GM12878 (cell line): ENCODE results near the gene PCDHGA1. TPM values are rescaled to one million over a fixed set of nuclear protein-coding genes. Genes with fewer than 3 reads are reported as not detected.

Experiments used
- ATF3 ChIP-seq: IDR thresholded peaks from 2 replicates; pipeline ENCODE4 v1.6.1; 2011; ENCODE audit warnings: low read depth, mild to moderate bottlenecking, low read length, moderate library complexity, borderline replicate concordance; ENCODE audit errors: extremely low read depth
- BACH1 ChIP-seq: fragments of 450-650 bp; IDR thresholded peaks from 2 replicates; pipeline ENCODE4 v1.6.1; 2017; ENCODE audit warnings: mild to moderate bottlenecking, borderline replicate concordance
- CEBPB ChIP-seq, 2 experiments: fragments of 150-350 bp in 1 of 2; IDR thresholded peaks; 2 replicates each; pipeline ENCODE4 v1.6.1; 2012 to 2014; ENCODE audit warnings: low read depth in 2 of 2, low read length in 2 of 2, borderline replicate concordance in 1 of 2, inconsistent platforms in 1 of 2
- CREB1 ChIP-seq: IDR thresholded peaks from 2 replicates; pipeline ENCODE4 v1.6.1; 2012; ENCODE audit warnings: low read depth, mild to moderate bottlenecking, inconsistent platforms
- CTCF ChIP-seq, 3 experiments: IDR thresholded peaks in 2 of 3; conservative IDR thresholded peaks in 1 of 3; 2 replicates each; pipeline ENCODE4 v1.5.1; 2011; ENCODE audit warnings: low read depth in 3 of 3, low read length in 3 of 3, mild to moderate bottlenecking in 3 of 3, control low read depth in 2 of 3, moderate library complexity in 2 of 3, inconsistent platforms in 1 of 3, mixed read lengths in 1 of 3; ENCODE audit not compliant: control insufficient read depth in 2 of 3, insufficient read depth in 1 of 3; ENCODE audit errors: extremely low read depth in 1 of 3
- CUX1 ChIP-seq: IDR thresholded peaks from 2 replicates; pipeline ENCODE4 v1.6.1; 2012; ENCODE audit warnings: improper control_type of control experiment, low read depth, low read length; ENCODE audit not compliant: insufficient replicate concordance
- ETV6 ChIP-seq, 2 experiments: fragments of 450-650 bp in 1 of 2; IDR thresholded peaks in 1 of 2; conservative IDR thresholded peaks in 1 of 2; 2 replicates each; pipeline ENCODE4 v1.6.1; 2014; ENCODE audit warnings: antibody characterized with exemption in 1 of 2, borderline replicate concordance in 1 of 2, low read depth in 1 of 2, mild to moderate bottlenecking in 1 of 2, moderate library complexity in 1 of 2
- GATAD2B ChIP-seq: fragments of 450-650 bp; conservative IDR thresholded peaks from 2 replicates; pipeline ENCODE4 v1.6.1; 2017; ENCODE audit warnings: low read depth, mild to moderate bottlenecking, moderate library complexity
- HDAC2 ChIP-seq: fragments of 200-600 bp; sonication (generic); IDR thresholded peaks from 2 replicates; pipeline ENCODE4 v1.6.1; 2017
- IRF5 ChIP-seq: fragments of 450-650 bp; IDR thresholded peaks from 2 replicates; pipeline ENCODE4 v1.6.1; 2017; ENCODE audit warnings: borderline replicate concordance
- JUND ChIP-seq: IDR thresholded peaks from 2 replicates; pipeline ENCODE4 v1.6.1; 2012; ENCODE audit warnings: low read depth, mild to moderate bottlenecking, low read length, improper control_type of control experiment, moderate library complexity
- LARP7 ChIP-seq: fragments of 450-650 bp; IDR thresholded peaks from 2 replicates; pipeline ENCODE4 v1.6.1; 2017; ENCODE audit warnings: mild to moderate bottlenecking
- MYC ChIP-seq: IDR thresholded peaks from 2 replicates; pipeline ENCODE4 v1.6.1; 2011; ENCODE audit warnings: mild to moderate bottlenecking, low read length, moderate library complexity, inconsistent platforms; ENCODE audit not compliant: insufficient read depth, insufficient replicate concordance, insufficient read length, severe bottlenecking
- NBN ChIP-seq: fragments of 450-650 bp; IDR thresholded peaks from 2 replicates; pipeline ENCODE4 v1.6.1; 2016
- SIN3A ChIP-seq: IDR thresholded peaks from 2 replicates; pipeline ENCODE4 v1.6.1; 2012; ENCODE audit warnings: low read depth, low read length, improper control_type of control experiment
- SMC3 ChIP-seq: IDR thresholded peaks from 2 replicates; pipeline ENCODE4 v1.6.1; 2011; ENCODE audit warnings: low read length, improper control_type of control experiment, borderline replicate concordance
- SP1 ChIP-seq: IDR thresholded peaks from one replicate; pipeline ENCODE4 v1.6.1; 2011; ENCODE audit warnings: low read depth, low read length
- SREBF1 ChIP-seq: IDR thresholded peaks from 2 replicates; pipeline ENCODE4 v1.6.1; 2012; ENCODE audit warnings: mild to moderate bottlenecking, low read length
- YBX1 ChIP-seq: fragments of 450-650 bp; IDR thresholded peaks from 2 replicates; pipeline ENCODE4 v1.6.1; 2016; ENCODE audit warnings: antibody characterized with exemption
- ZBED1 ChIP-seq: IDR thresholded peaks from 2 replicates; pipeline ENCODE4 v1.6.1; 2016; ENCODE audit warnings: borderline replicate concordance
- polyA plus RNA-seq, 11 experiments: library from polyadenylated mRNA; depleted of rRNA in 4 of 11; unstranded in 6 of 11; stranded (reverse) in 5 of 11; fragments of >200 nt; fragmentation: Nextera tagmentation in 4 of 11; fragmentation: Illumina TruSeq in 1 of 11; extraction: Ambion mirVana in 4 of 11; extraction: Trizol in 1 of 11; gene quantifications; 1 replicate in 1 of 11; 2 replicates in 10 of 11; pipeline versions ENCODE4 v1.2.1 to v1.2.3, GENCODE V29; 2011 to 2016; ENCODE audit warnings: inconsistent platforms in 2 of 11, missing spikeins in 2 of 11, low read depth in 1 of 11
- total RNA-seq, 4 experiments: library from RNA; depleted of rRNA in 3 of 4; stranded (reverse); fragments of >200 nt in 3 of 4; fragmentation: Illumina TruSeq in 1 of 4; extraction: Trizol in 1 of 4; gene quantifications; 2 replicates each; pipeline versions ENCODE4 v1.2.1 to v1.2.3, GENCODE V29; 2013 to 2021

The PCDHGA1 gene
- total and polyA plus RNA-seq, 10 of the 15 experiments (the other 5 are each of a cell fraction or from before 2014, with no cell fraction given) = 0.02 to 0.51 (median 0.19) TPM; not detected in 3

GRCh38 chr5:141524604-141525597 lies 194.6 kb downstream of the PCDHGA1 start (continued):
- no peak for TF ChIP-seq IRF5
- TF ChIP-seq MYC = no peak
- TF ChIP-seq BACH1 = 0 out of 2 replicates have a peak, but pooled peaks have one; percentile 33
- peak; percentile 88 for TF ChIP-seq NBN
- no peak for TF ChIP-seq SIN3A
- no peak for TF ChIP-seq JUND
- TF ChIP-seq ATF3 = no peak
- TF ChIP-seq GATAD2B = peak; percentile 66
- TF ChIP-seq YBX1 = no peak
- no peak for TF ChIP-seq SP1
- TF ChIP-seq HDAC2 = no peak
- TF ChIP-seq CEBPB (IDR thresholded peaks at IDR 0.05; ENCODE audit: borderline replicate concordance in 1 of 2, low read depth in 2 of 2, low read length in 2 of 2) = no peak
- TF ChIP-seq CUX1 = no peak
- TF ChIP-seq SMC3 = peak; percentile 98
- TF ChIP-seq ETV6 (conservative IDR thresholded peaks at IDR 0.05 in 1 of 2, IDR thresholded peaks at IDR 0.05 in 1 of 2; ENCODE audit: borderline replicate concordance in 1 of 2, low read depth in 1 of 2) = no peak
- TF ChIP-seq SREBF1 = no peak
- peak; percentile 98 to 100 (median 99) for TF ChIP-seq CTCF (IDR thresholded peaks at IDR 0.05 in 2 of 3, conservative IDR thresholded peaks at IDR 0.05 in 1 of 3; ENCODE audit: control insufficient read depth in 2 of 3, extremely low read depth in 1 of 3, insufficient read depth in 1 of 3, low read depth in 3 of 3, low read length in 3 of 3)
- 0 out of 2 replicates have a peak, but pooled peaks have one; percentile 50 for TF ChIP-seq ZBED1
- peak; percentile 52; the same call in 1 of the 2 replicates for TF ChIP-seq LARP7
- no peak for TF ChIP-seq CREB1
